ENCODE measurements around the gene HILPDA.
"Not testable (repeated sequence)": the region's sequence is repeated elsewhere in the genome, so short reads cannot be mapped to it uniquely, and the experiment has no call there.

Gene HILPDA

GRCh38 chr7:128466871-128467270, 11.2 kb downstream of the HILPDA start:
- not testable (repeated sequence) for DNase-seq

DNA sequence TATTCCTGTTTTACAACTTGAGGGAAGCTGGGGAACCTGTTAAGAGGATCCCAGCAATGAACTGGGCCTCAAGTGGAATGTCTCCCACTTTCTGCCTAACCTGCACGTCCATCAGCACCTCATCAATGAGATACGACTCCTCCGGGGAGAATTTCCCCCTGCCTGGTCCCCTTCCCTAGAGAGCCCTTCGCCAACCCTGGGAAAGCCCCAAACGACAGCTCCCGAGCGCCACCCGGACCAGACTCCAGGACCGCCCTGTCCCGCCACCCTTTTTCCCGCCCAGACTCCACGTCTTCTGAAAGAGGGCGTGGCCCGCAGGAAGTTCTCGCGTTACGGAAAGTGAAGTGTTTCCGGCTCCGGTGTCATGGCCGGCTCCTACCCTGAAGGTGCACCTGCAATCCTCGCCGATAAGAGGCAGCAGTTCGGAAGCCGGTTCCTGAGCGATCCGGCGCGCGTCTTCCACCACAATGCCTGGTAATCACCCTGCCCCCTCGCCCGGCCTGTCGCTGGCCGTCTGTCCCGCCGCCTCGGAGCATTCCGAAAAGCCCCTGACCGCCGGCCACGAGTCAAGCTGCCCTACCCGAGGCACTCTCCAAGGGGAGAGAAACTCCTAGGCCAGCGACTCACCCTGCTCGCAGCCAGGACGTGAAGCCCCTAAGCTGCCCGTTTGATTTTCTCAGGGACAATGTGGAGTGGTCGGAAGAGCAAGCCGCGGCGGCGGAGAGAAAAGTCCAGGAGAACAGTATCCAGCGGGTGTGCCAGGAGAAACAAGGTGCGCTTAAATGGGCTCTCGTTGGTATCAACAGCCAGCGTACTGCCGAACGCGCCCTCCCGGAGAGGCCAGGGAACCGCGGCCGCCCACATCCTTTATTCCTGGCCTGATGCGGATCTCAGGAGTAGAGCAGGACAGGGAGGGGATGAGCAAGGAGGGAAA, 21.0 kb downstream of the HILPDA start, which contains the start of gene METTL2B:
METTL2B (plus strand) TSS at position 347 of the 934 bp plus-strand sequence; CDS start at position 365, 18 bp downstream.
- DNase-seq: peak; percentile 84

DNA sequence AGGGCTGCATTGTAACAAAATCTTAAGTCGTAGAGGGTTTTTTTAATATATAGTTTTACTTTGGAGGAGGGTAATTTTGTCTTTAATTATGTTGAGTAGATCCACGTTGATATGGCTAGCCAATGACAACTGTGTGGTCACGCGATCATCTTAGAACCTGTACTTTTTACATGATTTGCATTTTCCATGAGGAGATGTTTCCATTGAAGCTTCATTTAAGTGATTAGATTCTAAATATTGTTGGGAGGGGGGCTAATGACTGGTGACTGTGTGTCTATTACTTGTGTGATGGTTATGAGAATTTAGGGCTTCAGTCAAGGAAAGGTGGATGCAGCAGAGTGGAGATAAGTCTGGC, 21.6 kb downstream of the HILPDA start:
- DNase-seq: not testable (repeated sequence)

- not testable (repeated sequence) for DNase-seq
Observed at GRCh38 chr7:128479082-128479481, 23.4 kb downstream of the HILPDA start.

DNA sequence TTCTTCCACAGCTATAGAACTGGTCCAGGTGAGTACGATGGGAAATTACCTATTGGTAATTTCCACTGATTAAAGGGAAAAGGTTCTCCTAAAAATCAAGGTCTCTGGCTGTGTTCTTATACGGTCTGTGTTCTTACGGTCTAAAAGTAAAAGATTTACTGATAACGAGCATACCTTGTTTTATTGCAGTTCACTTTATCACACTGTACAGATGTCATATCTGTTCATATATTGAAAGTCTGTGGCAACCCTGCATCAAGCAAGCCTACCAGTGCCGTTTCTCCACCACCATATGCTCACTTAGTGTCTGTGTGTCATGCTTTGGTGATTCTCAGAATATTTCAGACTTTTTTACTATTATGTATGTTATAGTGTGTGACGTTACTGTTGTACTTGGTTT, 32.5 kb downstream of the HILPDA start:
- not testable (repeated sequence) for DNase-seq

- DNase-seq: no peak
Observed at GRCh38 chr7:128497405-128497804, 41.7 kb downstream of the HILPDA start.

GRCh38 chr7:128505416-128505815, 49.7 kb downstream of the HILPDA start:
- not testable (repeated sequence) for DNase-seq

DNA sequence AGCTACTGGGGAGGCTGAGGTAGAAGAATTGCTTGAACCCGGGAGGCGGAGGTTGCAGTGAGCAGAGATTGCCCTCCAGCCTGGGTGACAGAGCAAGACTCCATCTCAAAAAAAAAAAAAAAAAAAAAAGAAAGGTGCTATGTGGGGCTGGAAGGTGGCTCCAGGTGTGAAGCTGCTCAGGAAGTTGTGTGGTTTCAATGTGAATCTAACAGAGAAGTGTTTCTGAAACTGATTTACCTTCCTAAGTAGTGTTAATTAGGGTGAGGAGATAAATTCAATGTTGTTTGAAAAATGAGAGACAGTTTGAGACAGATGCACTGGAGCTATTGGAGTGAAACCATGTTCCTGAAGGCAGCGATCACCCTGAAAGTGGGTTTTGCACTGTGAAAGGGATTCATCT, 51.1 kb downstream of the HILPDA start:
- not testable (repeated sequence) for DNase-seq

DNA sequence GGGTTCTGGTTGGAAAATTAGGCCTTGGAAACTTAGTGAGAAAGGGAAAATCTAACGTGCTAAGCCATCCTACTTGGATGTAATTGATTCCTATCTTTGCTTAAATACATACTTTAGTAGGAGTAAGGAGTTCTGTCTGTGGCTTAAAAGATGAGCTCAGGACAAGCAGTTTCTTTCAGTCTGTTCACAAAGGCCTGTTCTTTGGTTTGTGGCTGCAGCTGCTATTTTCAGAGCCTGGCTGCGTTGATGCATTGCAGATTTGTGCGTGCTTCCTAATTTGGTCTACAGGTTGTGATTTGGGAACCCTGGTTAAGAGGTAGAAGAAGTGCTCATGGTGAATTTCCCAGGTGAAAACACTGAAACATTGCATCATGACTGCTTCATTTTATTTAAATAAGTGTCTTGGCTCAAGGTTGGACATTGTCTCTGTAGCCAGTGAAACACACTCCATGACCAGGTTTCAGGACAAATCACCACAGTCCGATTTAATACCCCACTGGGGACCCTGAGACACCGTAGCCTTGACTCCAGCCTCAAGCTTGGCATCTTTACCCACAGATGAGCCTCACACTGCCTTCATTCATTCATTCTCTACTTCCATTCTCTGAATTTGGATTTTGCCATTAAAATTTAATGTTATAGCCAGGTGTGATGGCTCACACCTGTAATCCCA, 51.8 kb downstream of the HILPDA start:
- not testable (repeated sequence) for DNase-seq

Data from activated T-cell treated with anti-CD3 and anti-CD28 coated beads, Interleukin-2, amount 50 U/mL, for 1 hour (primary cell).